Panc1 (cell line): Measurements from ENCODE around the gene MUC15.

Experiments used
- CTCF ChIP-seq: fragments of 450-650 bp; IDR thresholded peaks from 2 replicates; pipeline ENCODE4 v1.5.1; 2017; ENCODE audit warnings: mild to moderate bottlenecking
- POLR2AphosphoS5 ChIP-seq: IDR thresholded peaks from 2 replicates; pipeline ENCODE4 v1.6.1; 2012; ENCODE audit warnings: mild to moderate bottlenecking, low read depth, low read length, moderate library complexity
- REST ChIP-seq, 2 experiments: IDR thresholded peaks; 2 replicates each; pipeline ENCODE4 v1.6.1; 2011 to 2012; ENCODE audit warnings: low read depth in 2 of 2, control low read depth in 1 of 2, low read length in 1 of 2, mild to moderate bottlenecking in 1 of 2, moderate library complexity in 1 of 2; ENCODE audit not compliant: insufficient read depth in 1 of 2
- SIN3A ChIP-seq: IDR thresholded peaks from 2 replicates; pipeline ENCODE4 v1.6.1; 2012; ENCODE audit warnings: low read depth, mild to moderate bottlenecking, low read length, moderate library complexity, borderline replicate concordance; ENCODE audit not compliant: insufficient read depth
- TCF7L2 ChIP-seq: IDR thresholded peaks from 2 replicates; pipeline ENCODE4 v1.6.1; 2011; ENCODE audit warnings: mild to moderate bottlenecking, low read depth, low read length, inconsistent platforms

- no peak for TF ChIP-seq CTCF
- TF ChIP-seq SIN3A = no peak
- no peak for TF ChIP-seq REST (IDR thresholded peaks at IDR 0.05; ENCODE audit: insufficient read depth in 1 of 2, low read depth in 2 of 2, low read length in 1 of 2)
- no peak for TF ChIP-seq TCF7L2
- TF ChIP-seq POLR2AphosphoS5 = no peak
These were observed 25.8 kb upstream of the MUC15 start for GRCh38 chr11:26597899-26598298.
